K562 (cell line): Measurements from ENCODE around the gene LZTR1. TPM values are rescaled to one million over a fixed set of nuclear protein-coding genes. Genes with fewer than 3 reads are reported as not detected.

Experiments
- CTCF ChIP-seq, 3 experiments: IDR thresholded peaks in 2 of 3; conservative IDR thresholded peaks in 1 of 3; 2 replicates each; pipeline ENCODE4 v1.5.1; 2011 to 2012; ENCODE audit warnings: low read length in 3 of 3, mild to moderate bottlenecking in 3 of 3, control low read depth in 2 of 3, improper control_type of control experiment in 1 of 3, inconsistent platforms in 1 of 3, low read depth in 1 of 3, mixed read lengths in 1 of 3, moderate library complexity in 1 of 3; ENCODE audit not compliant: insufficient read depth in 2 of 3
- ELF1 ChIP-seq: fragments of 200-800 bp; sonication (Bioruptor generic); IDR thresholded peaks from 2 replicates; pipeline ENCODE4 v1.6.1; 2016; ENCODE audit warnings: missing genetic modification characterization, missing compliant biosample characterization
- EP400 ChIP-seq: fragments of 450-650 bp; IDR thresholded peaks from 2 replicates; pipeline ENCODE4 v1.6.1; 2017; ENCODE audit warnings: antibody characterized with exemption, mild to moderate bottlenecking, moderate library complexity
- ESRRB ChIP-seq: fragments of 250-450 bp; sonication (Bioruptor Pico); IDR thresholded peaks from 2 replicates; pipeline ENCODE4 v1.5.0; 2020; ENCODE audit warnings: mild to moderate bottlenecking, moderate library complexity, borderline replicate concordance
- PHF8 ChIP-seq: fragments of 200-600 bp; sonication (generic); IDR thresholded peaks from 2 replicates; pipeline ENCODE4 v1.6.1; 2012; ENCODE audit warnings: mixed run types, mild to moderate bottlenecking, inconsistent platforms, low read length, moderate library complexity, borderline replicate concordance
- PTTG1 ChIP-seq: fragments of 450-650 bp; IDR thresholded peaks from 2 replicates; pipeline ENCODE4 v1.6.1; 2016; ENCODE audit warnings: low read depth, mild to moderate bottlenecking, missing genetic modification characterization, missing compliant biosample characterization
- TARDBP ChIP-seq: fragments of 450-650 bp; IDR thresholded peaks from 2 replicates; pipeline ENCODE4 v1.6.1; 2016
- THRAP3 ChIP-seq: fragments of 450-650 bp; IDR thresholded peaks from 2 replicates; pipeline ENCODE4 v1.6.1; 2016; ENCODE audit warnings: mild to moderate bottlenecking, inconsistent platforms, borderline replicate concordance
- TOE1 ChIP-seq, 2 experiments: fragments of 450-650 bp in 1 of 2; sonication (generic) in 1 of 2; formaldehyde crosslinking in 1 of 2; IDR thresholded peaks; 2 replicates each; pipeline versions ENCODE4 v1.7.1 to v1.8.0; 2016 to 2022; ENCODE audit warnings: borderline replicate concordance in 2 of 2, mild to moderate bottlenecking in 2 of 2, antibody characterized with exemption in 1 of 2, inconsistent platforms in 1 of 2, low read depth in 1 of 2, missing genetic modification reagents in 1 of 2, moderate library complexity in 1 of 2
- ZNF239 ChIP-seq: fragments of 250-450 bp; sonication (Bioruptor Pico); IDR thresholded peaks from 2 replicates; pipeline ENCODE4 v1.4.0; 2020; ENCODE audit warnings: mild to moderate bottlenecking
- ZNF766 ChIP-seq: fragments of 200-800 bp; sonication (Bioruptor generic); conservative IDR thresholded peaks from 2 replicates; pipeline ENCODE4 v1.6.1; 2016; ENCODE audit warnings: missing genetic modification characterization, missing compliant biosample characterization
- polyA plus RNA-seq, 8 experiments: library from polyadenylated mRNA; depleted of rRNA in 4 of 8; stranded (reverse) in 5 of 8; unstranded in 3 of 8; fragments of >200 nt; fragmentation: Nextera tagmentation in 2 of 8; fragmentation: Illumina TruSeq in 1 of 8; extraction: Ambion mirVana in 2 of 8; extraction: Trizol in 1 of 8; gene quantifications; 2 replicates each; pipeline versions ENCODE4 v1.2.1 to v1.2.3, GENCODE V29; 2011 to 2014; ENCODE audit warnings: inconsistent platforms in 1 of 8, missing spikeins in 1 of 8
- total RNA-seq, 7 experiments: library from RNA; depleted of rRNA in 6 of 7; stranded (reverse); fragments of >200 nt in 6 of 7; fragmentation: Illumina TruSeq in 2 of 7; extraction: Trizol in 2 of 7; gene quantifications; 2 replicates each; pipeline versions ENCODE4 v1.2.1 to v1.2.3, GENCODE V29; 2011 to 2021; ENCODE audit warnings: low replicate concordance in 1 of 7
- TF ChIP-seq, protein P1 (sequence below), 2 experiments: fragments of 450-650 bp; IDR thresholded peaks; 2 replicates each; pipeline ENCODE4 v1.6.1; 2016; ENCODE audit warnings: mild to moderate bottlenecking in 2 of 2, borderline replicate concordance in 1 of 2, low read depth in 1 of 2, moderate library complexity in 1 of 2

The LZTR1 gene
- total and polyA plus RNA-seq, 9 of the 15 experiments (the other 6 are each of a cell fraction or from before 2014, with no cell fraction given), result 2.2 to 135 (median 63.0) TPM

GRCh38 chr22:21014202-21014725, 32.2 kb downstream of the LZTR1 start (continued):
- no peak for TF ChIP-seq THRAP3
- TF ChIP-seq TOE1 (IDR thresholded peaks at IDR 0.05; ENCODE audit: borderline replicate concordance), result no peak
- no peak for TF ChIP-seq TOE1 (CRISPR knock-in tag; IDR thresholded peaks at IDR 0.05; ENCODE audit: borderline replicate concordance, low read depth)
- no peak; the same call in 1 of the 2 replicates for TF ChIP-seq PHF8
- no peak for TF ChIP-seq PTTG1
- TF ChIP-seq ELF1 (tag), result no peak
- TF ChIP-seq ESRRB (CRISPR knock-in tag), result no peak
- TF ChIP-seq ZNF766 (CRISPR knock-in tag), result no peak
- TF ChIP-seq CTCF (IDR thresholded peaks at IDR 0.05 in 2 of 3, conservative IDR thresholded peaks at IDR 0.05 in 1 of 3; ENCODE audit: insufficient read depth in 2 of 3, low read depth in 1 of 3, low read length in 3 of 3), result no peak; a peak in 1 of 6 replicates
- TF ChIP-seq, protein P1, sequence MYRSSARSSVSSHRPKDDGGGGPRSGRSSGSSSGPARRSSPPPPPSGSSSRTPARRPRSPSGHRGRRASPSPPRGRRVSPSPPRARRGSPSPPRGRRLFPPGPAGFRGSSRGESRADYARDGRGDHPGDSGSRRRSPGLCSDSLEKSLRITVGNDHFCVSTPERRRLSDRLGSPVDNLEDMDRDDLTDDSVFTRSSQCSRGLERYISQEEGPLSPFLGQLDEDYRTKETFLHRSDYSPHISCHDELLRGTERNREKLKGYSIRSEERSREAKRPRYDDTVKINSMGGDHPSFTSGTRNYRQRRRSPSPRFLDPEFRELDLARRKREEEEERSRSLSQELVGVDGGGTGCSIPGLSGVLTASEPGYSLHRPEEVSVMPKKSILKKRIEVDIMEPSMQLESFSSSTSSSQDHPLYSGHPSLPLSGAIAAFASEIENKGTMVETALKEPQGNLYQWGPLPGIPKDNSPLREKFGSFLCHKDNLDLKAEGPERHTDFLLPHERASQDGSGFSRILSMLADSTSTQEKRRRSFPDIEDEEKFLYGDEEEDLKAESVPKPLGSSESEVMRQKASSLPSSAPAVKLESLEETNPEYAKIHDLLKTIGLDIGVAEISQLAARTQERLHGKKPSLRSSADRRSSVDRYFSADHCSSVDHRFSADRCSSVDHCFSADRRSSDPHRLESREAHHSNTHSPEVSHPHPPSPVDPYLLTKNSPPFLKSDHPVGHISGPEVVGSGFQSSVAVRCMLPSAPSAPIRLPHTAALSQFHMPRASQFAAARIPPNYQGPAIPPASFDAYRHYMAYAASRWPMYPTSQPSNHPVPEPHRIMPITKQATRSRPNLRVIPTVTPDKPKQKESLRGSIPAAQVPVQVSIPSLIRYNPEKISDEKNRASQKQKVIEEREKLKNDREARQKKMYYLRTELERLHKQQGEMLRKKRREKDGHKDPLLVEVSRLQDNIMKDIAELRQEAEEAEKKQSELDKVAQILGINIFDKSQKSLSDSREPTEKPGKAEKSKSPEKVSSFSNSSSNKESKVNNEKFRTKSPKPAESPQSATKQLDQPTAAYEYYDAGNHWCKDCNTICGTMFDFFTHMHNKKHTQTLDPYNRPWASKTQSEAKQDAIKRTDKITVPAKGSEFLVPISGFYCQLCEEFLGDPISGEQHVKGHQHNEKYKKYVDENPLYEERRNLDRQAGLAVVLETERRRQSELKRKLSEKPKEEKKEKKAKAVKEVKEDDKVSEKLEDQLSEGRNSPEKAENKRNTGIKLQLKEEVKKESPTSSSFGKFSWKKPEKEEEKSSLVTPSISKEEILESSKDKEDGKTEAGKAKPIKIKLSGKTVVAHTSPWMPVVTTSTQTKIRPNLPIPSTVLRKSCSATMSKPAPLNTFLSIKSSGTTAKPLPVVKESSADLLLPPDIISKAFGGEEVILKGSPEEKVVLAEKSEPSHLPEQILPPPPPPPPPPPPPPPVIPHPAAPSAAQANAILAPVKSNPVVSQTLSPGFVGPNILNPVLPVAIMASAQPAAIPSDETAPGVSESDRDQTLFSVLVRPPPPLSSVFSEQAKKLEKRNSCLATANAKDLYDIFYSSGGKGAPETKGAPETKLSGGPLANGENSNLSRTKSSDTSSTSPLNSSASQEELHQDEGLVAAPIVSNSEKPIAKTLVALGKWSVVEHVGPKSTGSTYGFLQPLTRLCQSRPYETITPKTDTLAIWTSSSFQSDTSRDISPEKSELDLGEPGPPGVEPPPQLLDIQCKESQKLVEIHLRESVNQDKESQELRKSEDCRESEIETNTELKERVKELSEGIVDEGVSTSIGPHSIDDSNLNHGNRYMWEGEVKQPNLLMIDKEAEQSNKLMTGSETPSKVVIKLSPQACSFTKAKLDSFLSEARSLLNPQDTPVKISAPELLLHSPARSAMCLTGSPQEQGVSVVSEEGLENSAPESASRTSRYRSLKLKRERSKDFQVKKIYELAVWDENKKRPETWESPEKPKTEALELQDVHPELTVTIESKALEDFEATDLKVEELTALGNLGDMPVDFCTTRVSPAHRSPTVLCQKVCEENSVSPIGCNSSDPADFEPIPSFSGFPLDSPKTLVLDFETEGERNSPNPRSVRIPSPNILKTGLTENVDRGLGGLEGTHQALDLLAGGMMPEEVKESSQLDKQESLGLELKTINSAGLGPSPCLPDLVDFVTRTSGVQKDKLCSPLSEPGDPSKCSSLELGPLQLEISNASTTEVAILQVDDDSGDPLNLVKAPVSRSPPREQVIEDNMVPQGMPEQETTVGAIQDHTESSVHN (IDR thresholded peaks at IDR 0.05; ENCODE audit: borderline replicate concordance in 1 of 2, low read depth in 1 of 2), result no peak
- no peak for TF ChIP-seq EP400
- TF ChIP-seq ZNF239 (CRISPR knock-in tag), result no peak
- TF ChIP-seq TARDBP, result no peak
